GM12878 (cell line): ENCODE data around the gene MPIG6B. TPM values are rescaled to one million over a fixed set of nuclear protein-coding genes. Genes with fewer than 3 reads are reported as not detected.

Experiments
- ATAC-seq: fragments of 200-7000 bp; cut with Tn5 transposase; 3 replicates; pipeline ENCODE4 v1.9.1; 2020; ENCODE audit warnings: mild to moderate bottlenecking, moderate library complexity
- Bru-seq: library from RNA; stranded (reverse); fragments of 400-500 nt; gene quantifications from one replicate; lab custom pipeline; 2021; lab: Mats Ljungman, UMichigan
- BruChase-seq, 2 experiments: library from RNA; stranded (reverse); fragments of 400-500 nt; gene quantifications; one replicate each; lab custom pipeline; 2021; lab: Mats Ljungman, UMichigan
- BruUV-seq: library from RNA; stranded (reverse); fragments of 400-500 nt; replicated peaks from 2 replicates; lab custom pipeline; 2021; lab: Mats Ljungman, UMichigan
- CTCF ChIA-PET: fragments of 300-600 bp; sonication (Branson Sonifier 250); formaldehyde crosslinking; extraction: SDS; loops from one replicate; lab custom pipeline; 2021; ENCODE audit warnings: inconsistent platforms; lab: Yijun Ruan, JAX
- POLR2A ChIA-PET: fragments of 350-600 bp; formaldehyde crosslinking; extraction: SDS; loops from one replicate; lab custom pipeline; 2021; ENCODE audit warnings: inconsistent platforms; lab: Charles Lee
- RAD21 ChIA-PET: fragments of 300-600 bp; sonication (Branson Sonifier 250); formaldehyde crosslinking; loops from one replicate; lab custom pipeline; 2023; ENCODE audit warnings: antibody characterized with exemption; ENCODE audit not compliant: unreplicated experiment; lab: Charles Lee
- SMC1A ChIA-PET: fragments of 300-600 bp; sonication (Branson Sonifier 250); formaldehyde crosslinking; loops from one replicate; lab custom pipeline; 2023; ENCODE audit not compliant: unreplicated experiment, uncharacterized antibody; lab: Charles Lee
- DNase-seq: peaks from one replicate; pipeline ENCODE4 v3.0.0-alpha.2; 2011; ENCODE audit warnings: low read depth, low spot score
- FAIRE-seq: peaks from 3 replicates; lab custom pipeline; 2011; peaks lifted over from hg19 to GRCh38; lab: Jason Lieb, UNC
- H2AFZ ChIP-seq: 2 replicates; pipeline ENCODE4 v1.6.0; 2011; ENCODE audit warnings: low read depth, low read length, control low read depth; ENCODE audit not compliant: control insufficient read depth
- H3K27ac ChIP-seq: 2 replicates; pipeline ENCODE4 v1.5.1; 2011; ENCODE audit warnings: control low read depth; ENCODE audit not compliant: control insufficient read depth, insufficient read depth
- H3K27me3 ChIP-seq, 2 experiments: replicated peaks in 1 of 2; 2 replicates each; pipeline versions ENCODE4 v1.6.0 to v1.6.1; 2011; ENCODE audit warnings: low read length in 1 of 2; ENCODE audit not compliant: control insufficient read depth in 2 of 2, insufficient read depth in 2 of 2
- H3K36me3 ChIP-seq, 2 experiments: 2 replicates each; pipeline ENCODE4 v1.5.1; 2011; ENCODE audit warnings: low read length in 1 of 2; ENCODE audit not compliant: control insufficient read depth in 2 of 2, insufficient read depth in 2 of 2
- H3K4me1 ChIP-seq: 2 replicates; pipeline ENCODE4 v1.6.1; 2011; ENCODE audit warnings: mild to moderate bottlenecking, low read length, moderate library complexity, mixed read lengths; ENCODE audit not compliant: control insufficient read depth, insufficient read depth
- H3K4me2 ChIP-seq: 2 replicates; pipeline ENCODE4 v1.6.0; 2011; ENCODE audit warnings: control low read depth; ENCODE audit not compliant: control insufficient read depth, insufficient read depth
- H3K4me3 ChIP-seq: fragments of 200-600 bp; sonication (generic); 2 replicates; pipeline ENCODE4 v1.5.1; 2016
- H3K79me2 ChIP-seq: 2 replicates; pipeline ENCODE4 v1.6.0; 2011; ENCODE audit warnings: low read length; ENCODE audit not compliant: control insufficient read depth, insufficient read depth
- H3K9ac ChIP-seq: 2 replicates; pipeline ENCODE4 v1.8.0; 2011; ENCODE audit warnings: low read length, control low read depth, mixed read lengths; ENCODE audit not compliant: control insufficient read depth, insufficient read depth
- H3K9me3 ChIP-seq: replicated peaks from 3 replicates; pipeline ENCODE4 v1.5.1; 2011; ENCODE audit warnings: mild to moderate bottlenecking, low read length; ENCODE audit not compliant: control insufficient read depth, insufficient read depth
- H4K20me1 ChIP-seq: 2 replicates; pipeline ENCODE4 v1.6.0; 2011; ENCODE audit not compliant: control insufficient read depth, insufficient read depth
- BRCA1 ChIP-seq: IDR thresholded peaks from 2 replicates; pipeline ENCODE4 v1.6.1; 2011; ENCODE audit warnings: low read depth, low read length, improper control_type of control experiment
- CEBPB ChIP-seq, 2 experiments: fragments of 150-350 bp in 1 of 2; IDR thresholded peaks; 2 replicates each; pipeline ENCODE4 v1.6.1; 2012 to 2014; ENCODE audit warnings: low read depth in 2 of 2, low read length in 2 of 2, borderline replicate concordance in 1 of 2, inconsistent platforms in 1 of 2
- DPF2 ChIP-seq: fragments of 450-650 bp; IDR thresholded peaks from 2 replicates; pipeline ENCODE4 v1.6.1; 2017; ENCODE audit warnings: mild to moderate bottlenecking
- ETV6 ChIP-seq, 2 experiments: fragments of 450-650 bp in 1 of 2; IDR thresholded peaks in 1 of 2; conservative IDR thresholded peaks in 1 of 2; 2 replicates each; pipeline ENCODE4 v1.6.1; 2014; ENCODE audit warnings: antibody characterized with exemption in 1 of 2, borderline replicate concordance in 1 of 2, low read depth in 1 of 2, mild to moderate bottlenecking in 1 of 2, moderate library complexity in 1 of 2
- FOXM1 ChIP-seq: IDR thresholded peaks from 2 replicates; pipeline ENCODE4 v1.6.1; 2012; ENCODE audit warnings: low read depth, mild to moderate bottlenecking, inconsistent platforms, low read length, moderate library complexity
- IKZF1 ChIP-seq: fragments of 450-650 bp; conservative IDR thresholded peaks from 2 replicates; pipeline ENCODE4 v1.6.1; 2017; ENCODE audit warnings: antibody characterized with exemption, mild to moderate bottlenecking
- NFIC ChIP-seq: IDR thresholded peaks from 2 replicates; pipeline ENCODE4 v1.6.1; 2012; ENCODE audit warnings: low read depth, mild to moderate bottlenecking, inconsistent platforms, low read length, moderate library complexity
- POLR2AphosphoS5 ChIP-seq: IDR thresholded peaks from 2 replicates; pipeline ENCODE4 v1.6.1; 2011; ENCODE audit warnings: mild to moderate bottlenecking, low read length, inconsistent platforms
- RB1 ChIP-seq: fragments of 450-650 bp; formaldehyde crosslinking; IDR thresholded peaks from 2 replicates; pipeline ENCODE4 v1.6.1; 2017; ENCODE audit warnings: mild to moderate bottlenecking, borderline replicate concordance
- RFX5 ChIP-seq: IDR thresholded peaks from 2 replicates; pipeline ENCODE4 v1.6.1; 2011; ENCODE audit warnings: low read depth, low read length, improper control_type of control experiment
- ZNF217 ChIP-seq: fragments of 450-650 bp; IDR thresholded peaks from 2 replicates; pipeline ENCODE4 v1.6.1; 2017; ENCODE audit warnings: antibody characterized with exemption, mild to moderate bottlenecking
- WGBS: methylation state at CpG from one replicate; pipeline ENCODE4 v1.1.6; 2016; ENCODE audit warnings: low lambda C conversion rate; ENCODE audit not compliant: insufficient replicate concordance, insufficient coverage; ENCODE audit errors: missing lambda C conversion rate; 5-methylcytosine and 5-hydroxymethylcytosine counted together
- in situ Hi-C: fragments of 300-500 bp; cut with MboI; formaldehyde crosslinking; loops from 9 replicates; pipeline ENCODE4 v1.14.3; 2018; ENCODE audit warnings: mixed read lengths
- intact Hi-C: fragments of 100-400 bp; cut with micrococcal nuclease; formaldehyde crosslinking; loops from one replicate; pipeline ENCODE4 v1.14.2; 2022; ENCODE audit not compliant: unreplicated experiment
- long read RNA-seq, 2 experiments: library from polyadenylated mRNA; unstranded; transcript quantifications; one replicate each; pipeline ENCODE4 v2.0.0, GENCODE V29; 2019 to 2020
- polyA minus RNA-seq, 3 experiments: library from RNA; depleted of rRNA, polyadenylated mRNA; stranded (reverse); fragments of >200 nt; gene quantifications; 2 replicates each; pipeline ENCODE4 v1.2.3, GENCODE V29; 2011
- polyA plus RNA-seq, 11 experiments: library from polyadenylated mRNA; depleted of rRNA in 4 of 11; unstranded in 6 of 11; stranded (reverse) in 5 of 11; fragments of >200 nt; fragmentation: Nextera tagmentation in 4 of 11; fragmentation: Illumina TruSeq in 1 of 11; extraction: Ambion mirVana in 4 of 11; extraction: Trizol in 1 of 11; gene quantifications; 1 replicate in 1 of 11; 2 replicates in 10 of 11; pipeline versions ENCODE4 v1.2.1 to v1.2.3, GENCODE V29; 2011 to 2016; ENCODE audit warnings: inconsistent platforms in 2 of 11, missing spikeins in 2 of 11, low read depth in 1 of 11
- total RNA-seq, 4 experiments: library from RNA; depleted of rRNA in 3 of 4; stranded (reverse); fragments of >200 nt in 3 of 4; fragmentation: Illumina TruSeq in 1 of 4; extraction: Trizol in 1 of 4; gene quantifications; 2 replicates each; pipeline versions ENCODE4 v1.2.1 to v1.2.3, GENCODE V29; 2013 to 2021
- TF ChIP-seq, protein P1 (sequence below): fragments of 450-650 bp; conservative IDR thresholded peaks from 2 replicates; pipeline ENCODE4 v1.6.1; 2017; ENCODE audit warnings: mild to moderate bottlenecking, moderate library complexity
- TF ChIP-seq, protein P2 (sequence below): fragments of 150-350 bp; IDR thresholded peaks from 2 replicates; pipeline ENCODE4 v1.6.1; 2014; ENCODE audit warnings: mild to moderate bottlenecking, low read depth, low read length

Gene MPIG6B, protein sequence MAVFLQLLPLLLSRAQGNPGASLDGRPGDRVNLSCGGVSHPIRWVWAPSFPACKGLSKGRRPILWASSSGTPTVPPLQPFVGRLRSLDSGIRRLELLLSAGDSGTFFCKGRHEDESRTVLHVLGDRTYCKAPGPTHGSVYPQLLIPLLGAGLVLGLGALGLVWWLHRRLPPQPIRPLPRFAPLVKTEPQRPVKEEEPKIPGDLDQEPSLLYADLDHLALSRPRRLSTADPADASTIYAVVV
- total RNA-seq (2013; cell fraction: nucleolus; rRNA removed) = not detected in 2 replicates
- total RNA-seq (2014; rRNA removed) = not detected in 2 replicates
- not detected in 2 replicates for total RNA-seq (2014; rRNA removed; fragmentation: Illumina TruSeq; extraction: Trizol)
- total RNA-seq (2021) = not detected in 2 replicates
- polyA plus RNA-seq (2011; ENCODE audit: low read depth) = not detected
- polyA plus RNA-seq (2011; rRNA removed) = not detected in 2 replicates
- polyA plus RNA-seq (2011; cell fraction: cytosol; rRNA removed) = not detected in 2 replicates
- not detected in 2 replicates for polyA plus RNA-seq (2011; cell fraction: nucleus; rRNA removed)
- 0.09 TPM in 1 of 2 replicates, not detected in the other for polyA plus RNA-seq (2012)
- polyA plus RNA-seq (2014; fragmentation: Illumina TruSeq; extraction: Trizol) = not detected in 2 replicates
- polyA plus RNA-seq (2014; fragmentation: Nextera tagmentation; extraction: Ambion mirVana) = not detected
- not detected in 2 replicates for polyA plus RNA-seq (2014; rRNA removed)
- not detected for polyA plus RNA-seq (2016; fragmentation: Nextera tagmentation; extraction: Ambion mirVana)
- polyA minus RNA-seq (2011; rRNA and poly(A)+ RNA removed) = not detected in 2 replicates
- not detected in 2 replicates for polyA minus RNA-seq (2011; cell fraction: cytosol; rRNA and poly(A)+ RNA removed)
- polyA minus RNA-seq (2011; cell fraction: nucleus; rRNA and poly(A)+ RNA removed) = not detected in 2 replicates
- Bru-seq, nascent RNA = percentile 14 among the genes with signal in this experiment
- BruChase-seq, experiment 1, labeled RNA remaining after a 6-hour chase = not detected
- BruChase-seq, experiment 2, labeled RNA remaining after a 2-hour chase = not detected
- long read RNA-seq, experiment 1 = 0 reads
- long read RNA-seq, experiment 2 = 0 reads

DNA sequence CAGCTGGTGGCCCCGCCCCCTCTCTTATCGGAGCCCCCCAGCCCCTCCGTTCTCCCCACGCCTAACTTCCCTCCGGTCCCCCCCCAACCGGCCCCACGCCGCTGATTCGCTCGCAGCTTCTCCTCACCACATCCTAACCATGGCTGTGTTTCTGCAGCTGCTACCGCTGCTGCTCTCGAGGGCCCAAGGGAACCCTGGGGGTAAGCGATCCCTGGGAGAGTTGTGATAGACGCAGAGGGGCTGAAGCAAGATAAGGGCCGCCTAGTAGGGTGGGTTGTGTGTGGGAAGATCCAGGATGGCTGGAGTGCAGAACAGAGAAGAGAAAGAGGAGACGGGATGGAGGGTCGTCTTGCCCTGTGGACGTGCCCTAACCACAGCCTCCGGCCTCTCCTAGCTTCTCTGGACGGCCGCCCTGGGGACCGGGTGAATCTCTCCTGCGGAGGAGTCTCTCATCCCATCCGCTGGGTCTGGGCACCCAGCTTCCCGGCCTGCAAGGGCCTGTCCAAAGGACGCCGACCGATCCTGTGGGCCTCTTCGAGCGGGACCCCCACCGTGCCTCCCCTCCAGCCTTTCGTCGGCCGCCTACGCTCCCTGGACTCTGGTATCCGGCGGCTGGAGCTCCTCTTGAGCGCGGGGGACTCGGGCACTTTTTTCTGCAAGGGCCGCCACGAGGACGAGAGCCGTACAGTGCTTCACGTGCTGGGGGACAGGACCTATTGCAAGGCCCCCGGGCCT lies at the start of gene MPIG6B:
Gene MPIG6B (plus strand): TSS at position 129 of the 735 bp plus-strand sequence. CDS start 11 bp downstream, at position 140.
- no peaks in the 10 kb centered on the region for H3K9me3 ChIP-seq
- FAIRE-seq = no peak
- no peaks in the 10 kb centered on the region; a peak in 1 of 4 replicates for H3K27me3 ChIP-seq
- no peak within 1 kb of the TSS for H3K9ac ChIP-seq
- H3K4me3 ChIP-seq = no peak within 1 kb of the TSS
- SMC1A ChIA-PET = interaction anchor here (0.7 to 2.0 kb wide), 5 partner anchors 8 to 47 kb away, joined by 3 to 7 read pairs (median 5); partner anchors contain the start of genes LY6G6D and LY6G6F
- no peaks in the 10 kb centered on the region for H3K79me2 ChIP-seq
- no peaks in the 10 kb centered on the region for H4K20me1 ChIP-seq
- no peak within 1 kb of the TSS for H3K27ac ChIP-seq
- H3K4me1 ChIP-seq = peaks cover 15% of the 10 kb centered on the region
- no TSS peak for BruUV-seq
- H3K36me3 ChIP-seq = no peaks in the 10 kb centered on the region; a peak in 2 of 4 replicates
- intact Hi-C loops (no loop called here), in situ Hi-C loops (no loop called here)
- DNase-seq = no peak
- CTCF ChIA-PET = interaction anchor here (1.2 to 2.8 kb wide), 2 partner anchors 9 to 47 kb away, joined by 5 to 12 read pairs; no protein-coding TSS in a partner anchor
- 76% methylated on average over 32 of the region's 46 CpGs for WGBS
- RAD21 ChIA-PET = interaction anchor here (1.5 kb wide), 1 partner anchor 46 kb away, joined by 3 read pairs; no protein-coding TSS in a partner anchor
- POLR2A ChIA-PET = interaction anchor here (0.6 to 1.1 kb wide), 2 partner anchors 72 to 675 kb away, joined by 4 to 7 read pairs; partner anchors contain the start of gene BAG6
- H2AFZ ChIP-seq = no peak within 1 kb of the TSS
- H3K4me2 ChIP-seq = no peak within 1 kb of the TSS
- no peak for ATAC-seq
- no peak for TF ChIP-seq IKZF1
- no peak for TF ChIP-seq FOXM1
- no peak for TF ChIP-seq POLR2AphosphoS5
- TF ChIP-seq, protein P1, sequence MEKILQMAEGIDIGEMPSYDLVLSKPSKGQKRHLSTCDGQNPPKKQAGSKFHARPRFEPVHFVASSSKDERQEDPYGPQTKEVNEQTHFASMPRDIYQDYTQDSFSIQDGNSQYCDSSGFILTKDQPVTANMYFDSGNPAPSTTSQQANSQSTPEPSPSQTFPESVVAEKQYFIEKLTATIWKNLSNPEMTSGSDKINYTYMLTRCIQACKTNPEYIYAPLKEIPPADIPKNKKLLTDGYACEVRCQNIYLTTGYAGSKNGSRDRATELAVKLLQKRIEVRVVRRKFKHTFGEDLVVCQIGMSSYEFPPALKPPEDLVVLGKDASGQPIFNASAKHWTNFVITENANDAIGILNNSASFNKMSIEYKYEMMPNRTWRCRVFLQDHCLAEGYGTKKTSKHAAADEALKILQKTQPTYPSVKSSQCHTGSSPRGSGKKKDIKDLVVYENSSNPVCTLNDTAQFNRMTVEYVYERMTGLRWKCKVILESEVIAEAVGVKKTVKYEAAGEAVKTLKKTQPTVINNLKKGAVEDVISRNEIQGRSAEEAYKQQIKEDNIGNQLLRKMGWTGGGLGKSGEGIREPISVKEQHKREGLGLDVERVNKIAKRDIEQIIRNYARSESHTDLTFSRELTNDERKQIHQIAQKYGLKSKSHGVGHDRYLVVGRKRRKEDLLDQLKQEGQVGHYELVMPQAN = no peak
- no peak for TF ChIP-seq CEBPB (IDR thresholded peaks at IDR 0.05; ENCODE audit: borderline replicate concordance in 1 of 2, low read depth in 2 of 2, low read length in 2 of 2)
- TF ChIP-seq DPF2 = no peak
- TF ChIP-seq, protein P2, sequence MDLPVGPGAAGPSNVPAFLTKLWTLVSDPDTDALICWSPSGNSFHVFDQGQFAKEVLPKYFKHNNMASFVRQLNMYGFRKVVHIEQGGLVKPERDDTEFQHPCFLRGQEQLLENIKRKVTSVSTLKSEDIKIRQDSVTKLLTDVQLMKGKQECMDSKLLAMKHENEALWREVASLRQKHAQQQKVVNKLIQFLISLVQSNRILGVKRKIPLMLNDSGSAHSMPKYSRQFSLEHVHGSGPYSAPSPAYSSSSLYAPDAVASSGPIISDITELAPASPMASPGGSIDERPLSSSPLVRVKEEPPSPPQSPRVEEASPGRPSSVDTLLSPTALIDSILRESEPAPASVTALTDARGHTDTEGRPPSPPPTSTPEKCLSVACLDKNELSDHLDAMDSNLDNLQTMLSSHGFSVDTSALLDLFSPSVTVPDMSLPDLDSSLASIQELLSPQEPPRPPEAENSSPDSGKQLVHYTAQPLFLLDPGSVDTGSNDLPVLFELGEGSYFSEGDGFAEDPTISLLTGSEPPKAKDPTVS = no peak
- no peak for TF ChIP-seq NFIC
- TF ChIP-seq ETV6 (conservative IDR thresholded peaks at IDR 0.05 in 1 of 2, IDR thresholded peaks at IDR 0.05 in 1 of 2; ENCODE audit: borderline replicate concordance in 1 of 2, low read depth in 1 of 2) = no peak
- no peak for TF ChIP-seq BRCA1
- no peak for TF ChIP-seq RB1
- no peak for TF ChIP-seq ZNF217
- TF ChIP-seq RFX5 = no peak
